NCI-H82 treated with DMSO at 0.1 percent for 48 hours (cell line): ENCODE measurements around the gene CD28.
"Not testable (repeated sequence)": the region's sequence is repeated elsewhere in the genome, so short reads cannot be mapped to it uniquely, and the experiment has no call there.

Experiments
- DNase-seq: peaks from one replicate; lab custom pipeline; 2025; ENCODE audit not compliant: unreplicated experiment; lab: John Stamatoyannopoulos, UW

CD28 gene

GRCh38 chr2:203685789-203686420, 20.5 kb upstream of the CD28 start:
- DNase-seq = no peak

GRCh38 chr2:203687165-203687564, 19.3 kb upstream of the CD28 start:
- DNase-seq = no peak

DNA sequence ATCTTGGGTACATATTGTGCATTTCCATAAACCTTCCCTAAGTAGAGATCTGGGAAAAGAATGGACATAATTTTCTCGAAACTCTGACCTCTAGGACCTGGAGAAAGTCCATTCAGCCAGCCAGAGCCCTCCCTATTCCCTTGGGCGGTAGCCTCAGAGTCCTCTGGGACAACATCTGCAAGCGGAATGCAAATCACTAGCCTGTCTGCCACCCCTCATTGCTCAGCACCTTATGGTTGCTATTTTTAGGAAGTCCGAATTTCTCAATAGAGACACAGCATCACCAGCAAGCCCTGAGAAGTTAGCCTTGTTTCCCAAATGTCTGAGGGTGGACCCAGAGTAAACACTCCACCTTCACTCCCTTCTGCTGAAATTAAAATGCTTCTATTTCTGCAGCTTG, 17.6 kb upstream of the CD28 start:
- no peak for DNase-seq

- no peak for DNase-seq
Measured at GRCh38 chr2:203689426-203690116, 16.9 kb upstream of the CD28 start.

- peak; percentile 30 for DNase-seq
Measured at GRCh38 chr2:203690117-203690431, 16.4 kb upstream of the CD28 start.

DNA sequence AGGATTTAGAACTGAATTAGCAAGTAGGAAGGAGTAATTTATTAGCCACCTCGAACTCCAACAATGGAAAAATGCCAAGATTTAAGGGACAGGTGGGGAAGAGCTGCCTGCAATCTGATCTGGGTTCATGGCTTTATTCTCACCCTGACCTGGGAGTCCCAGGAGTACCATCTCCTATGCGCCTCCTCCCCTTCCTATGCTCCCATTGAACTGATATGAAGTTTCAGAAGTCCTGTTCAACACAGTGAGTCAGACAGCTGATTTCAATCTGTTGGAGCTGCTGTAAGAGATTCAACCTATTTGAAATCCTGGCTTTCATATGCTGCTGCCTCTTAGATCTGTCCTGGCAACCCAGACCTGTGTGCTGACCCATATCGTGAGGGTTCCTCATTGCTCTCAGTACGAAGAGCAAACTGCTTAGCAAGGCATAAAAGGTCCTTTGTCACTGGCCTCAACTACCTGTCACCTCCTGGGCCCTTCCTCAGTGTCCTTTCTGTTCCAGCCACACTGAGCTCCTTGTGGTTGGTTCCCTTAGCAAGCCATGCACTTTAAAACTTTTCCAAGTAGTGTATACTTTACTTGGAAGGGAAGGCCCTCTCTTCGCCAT, 15.9 kb upstream of the CD28 start:
- no peak for DNase-seq

DNA sequence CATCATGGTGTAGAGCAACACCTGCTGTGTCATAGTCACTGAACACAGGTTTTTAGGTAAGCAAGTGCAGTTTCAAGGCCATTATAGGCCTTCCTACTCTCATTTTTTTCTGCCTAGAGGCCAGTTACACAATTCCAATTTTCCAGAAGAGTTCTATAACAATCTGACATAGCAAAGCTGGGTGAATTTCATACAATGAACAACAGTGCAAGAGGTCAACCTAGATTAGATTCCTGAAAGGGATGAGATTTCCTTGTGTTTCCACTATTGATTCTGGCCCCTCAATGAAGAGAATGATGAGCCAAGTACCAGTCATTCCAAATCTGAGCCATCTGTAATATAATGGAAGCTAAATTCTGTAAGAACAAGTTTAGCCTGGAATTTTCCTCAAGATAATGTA, 15.3 kb upstream of the CD28 start:
- DNase-seq = no peak

GRCh38 chr2:203692031-203692710, 14.3 kb upstream of the CD28 start:
- no peak for DNase-seq

DNA sequence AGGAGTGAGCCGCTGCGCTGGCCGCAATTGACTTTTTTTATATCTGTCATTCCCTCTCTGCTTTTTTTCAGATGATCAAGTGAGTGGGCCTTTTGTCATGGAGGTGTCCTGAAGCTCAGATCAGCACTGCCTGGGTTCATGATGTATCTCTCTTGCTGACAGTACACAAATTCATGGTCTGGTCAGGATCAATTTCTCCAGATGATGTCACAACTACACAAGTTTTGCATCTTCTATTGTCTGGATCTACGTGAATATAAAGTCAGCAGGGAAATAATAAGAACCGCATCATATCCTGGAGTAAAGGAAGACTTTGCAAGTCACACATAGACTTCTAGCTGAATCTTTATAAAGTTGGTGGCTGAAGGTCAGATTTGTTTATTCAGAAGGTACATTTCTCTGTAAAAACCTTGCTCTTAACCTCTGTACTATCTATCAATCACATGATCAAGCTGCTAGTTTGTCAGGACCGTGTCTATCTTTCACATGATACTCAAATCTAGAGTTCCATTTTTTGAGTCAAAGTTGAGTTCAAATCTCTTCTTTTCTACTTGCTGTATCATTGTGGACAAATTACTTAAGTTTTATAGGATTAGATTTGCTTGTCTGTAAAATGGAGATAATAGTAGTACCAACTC, 13.1 kb upstream of the CD28 start:
- DNase-seq = no peak

DNA sequence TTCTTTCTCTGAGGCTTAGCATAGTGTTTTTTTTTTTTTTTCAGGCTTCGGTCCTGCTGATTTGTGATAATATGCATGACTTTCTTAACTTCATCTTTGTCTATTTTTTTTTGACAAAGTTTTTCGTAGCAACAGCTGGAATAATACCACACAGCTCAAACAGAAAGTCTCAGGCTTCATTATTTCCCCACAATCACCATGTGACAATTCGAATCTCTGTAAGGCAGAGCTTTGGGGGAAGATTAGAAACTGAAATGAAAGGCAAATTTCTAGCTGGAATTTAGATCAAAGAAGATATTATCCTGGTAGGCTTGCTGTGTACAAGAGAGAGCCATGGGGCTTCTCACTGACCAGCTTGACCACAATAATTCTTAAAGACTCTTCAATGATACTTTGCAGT, 12.2 kb upstream of the CD28 start:
- no peak for DNase-seq

- no peak for DNase-seq
Measured at GRCh38 chr2:203697190-203697589, 9.2 kb upstream of the CD28 start.

DNA sequence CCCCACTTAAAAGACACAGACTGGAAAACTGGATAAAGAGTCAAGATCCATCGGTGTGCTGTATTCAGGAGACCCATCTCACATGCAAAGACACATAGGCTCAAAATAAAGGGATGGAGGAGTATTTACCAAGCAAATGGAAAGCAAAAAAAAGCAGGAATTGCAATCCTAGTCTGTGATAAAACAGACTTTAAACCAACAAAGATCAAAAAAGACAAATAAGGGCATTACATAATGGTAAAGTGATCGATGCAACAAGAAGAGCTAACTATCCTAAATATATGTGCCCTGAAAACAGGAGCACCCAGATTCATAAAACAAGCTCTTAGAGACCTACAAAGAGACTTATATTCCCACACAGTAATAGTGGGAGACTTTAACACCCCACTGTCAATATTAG, 8.7 kb upstream of the CD28 start:
- DNase-seq = not testable (repeated sequence)

GRCh38 chr2:203698410-203698809, 8.0 kb upstream of the CD28 start:
- not testable (repeated sequence) for DNase-seq

GRCh38 chr2:203704430-203704829, 2.0 kb upstream of the CD28 start:
- DNase-seq = no peak

DNA sequence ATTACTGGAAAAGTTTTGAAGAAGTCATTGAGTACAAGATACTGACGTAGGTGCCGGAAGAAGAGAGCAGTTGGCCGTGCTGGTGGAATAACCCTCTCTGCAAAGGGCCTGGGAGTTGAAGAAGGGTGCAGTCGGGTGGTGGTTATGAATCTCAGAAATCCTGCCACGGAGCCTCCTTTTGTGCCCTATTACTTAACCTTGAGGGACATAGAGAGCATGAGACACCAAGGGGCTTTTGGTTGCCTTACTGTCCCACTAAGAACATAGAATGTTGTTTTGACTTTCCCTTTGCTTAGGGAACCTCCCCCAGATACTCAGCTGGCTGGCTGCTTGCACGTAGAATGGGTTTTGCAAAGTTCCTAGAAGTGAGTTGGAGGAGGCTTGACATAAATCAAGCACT, 1.3 kb upstream of the CD28 start:
- no peak for DNase-seq

DNA sequence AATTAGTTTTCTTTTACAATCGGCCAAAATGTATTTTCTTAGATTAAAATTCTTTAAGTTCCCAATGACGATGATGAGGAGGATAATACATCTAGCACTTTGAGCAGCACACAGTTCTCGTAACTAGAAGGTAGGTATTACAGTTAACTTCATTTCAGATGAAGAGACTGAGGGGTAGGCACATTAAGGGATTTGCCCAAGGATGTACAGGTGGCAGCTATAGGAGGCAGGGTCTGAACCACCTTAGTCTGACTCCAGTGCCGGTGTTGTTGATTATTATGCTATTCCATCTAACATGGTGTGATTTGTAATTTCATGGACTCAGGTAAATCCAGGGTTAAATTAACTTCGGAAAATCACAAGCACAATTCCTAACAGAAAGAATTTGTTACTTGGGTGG, 1.1 kb downstream of the CD28 start:
- no peak for DNase-seq

- no peak for DNase-seq
Measured at GRCh38 chr2:203708846-203709396, 2.5 kb downstream of the CD28 start.

DNA sequence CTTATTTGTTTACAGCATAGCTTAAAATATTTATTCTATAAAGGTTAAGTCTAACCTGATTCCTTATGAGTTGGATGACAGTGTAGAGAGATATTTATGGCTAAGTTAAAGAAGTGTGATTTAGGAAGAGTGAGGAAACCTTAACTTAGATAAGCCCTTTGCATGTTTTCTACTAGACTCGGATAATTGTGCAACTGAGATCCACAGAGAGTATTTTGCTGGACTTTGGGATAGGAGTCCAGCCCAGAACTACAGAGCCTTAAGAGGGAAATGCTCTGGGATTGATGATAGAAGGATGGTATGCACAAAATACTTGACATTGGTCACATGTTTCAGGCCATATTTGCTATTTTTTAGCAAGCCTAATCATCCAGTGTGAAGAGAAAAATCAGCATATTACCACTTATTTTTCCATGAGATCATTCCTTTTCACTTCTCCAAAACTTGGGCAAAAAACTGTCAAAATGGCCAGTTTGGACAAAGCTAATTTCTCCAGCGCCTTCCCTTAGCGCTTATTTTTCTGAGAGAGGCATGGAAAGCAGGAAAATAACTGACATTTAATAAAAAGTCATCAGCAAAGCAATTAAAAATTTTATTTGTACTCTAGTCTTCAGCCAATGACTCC, 3.1 kb downstream of the CD28 start:
- DNase-seq = no peak

GRCh38 chr2:203710226-203710625, 3.8 kb downstream of the CD28 start:
- DNase-seq = no peak

GRCh38 chr2:203710952-203711351, 4.5 kb downstream of the CD28 start:
- DNase-seq = no peak

DNA sequence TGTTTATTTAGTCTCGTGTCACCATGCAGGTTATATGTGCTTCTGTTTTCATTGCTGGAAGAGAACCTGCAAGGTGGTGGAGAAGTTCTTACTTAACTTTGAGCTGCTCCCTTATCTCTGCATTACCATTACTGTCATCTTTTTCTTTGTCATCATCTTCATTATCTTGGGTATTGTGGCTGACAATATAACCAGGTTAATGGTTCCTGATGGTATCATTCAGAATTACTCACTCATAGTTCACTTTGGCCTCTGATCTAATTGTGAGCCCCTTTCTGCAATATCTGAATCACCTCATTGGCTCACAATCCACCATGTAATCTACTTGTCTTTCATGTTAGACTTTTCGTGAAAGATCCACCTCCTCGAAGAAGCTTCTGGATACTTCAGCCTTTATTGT, 5.0 kb downstream of the CD28 start:
- DNase-seq = no peak
